PC-9 (cell line): ENCODE measurements around the gene DBH.

ENCODE experiments used
- EZH2 ChIP-seq: fragments of 200-600 bp; sonication (generic); IDR thresholded peaks from 2 replicates; pipeline ENCODE4 v1.8.0; 2017; ENCODE audit warnings: antibody characterized with exemption, low read depth
- TF ChIP-seq, protein P1 (sequence below): fragments of 200-600 bp; sonication (generic); conservative IDR thresholded peaks from 2 replicates; pipeline ENCODE4 v1.6.1; 2017; ENCODE audit warnings: mixed run types, antibody characterized with exemption, mild to moderate bottlenecking, moderate library complexity

DNA sequence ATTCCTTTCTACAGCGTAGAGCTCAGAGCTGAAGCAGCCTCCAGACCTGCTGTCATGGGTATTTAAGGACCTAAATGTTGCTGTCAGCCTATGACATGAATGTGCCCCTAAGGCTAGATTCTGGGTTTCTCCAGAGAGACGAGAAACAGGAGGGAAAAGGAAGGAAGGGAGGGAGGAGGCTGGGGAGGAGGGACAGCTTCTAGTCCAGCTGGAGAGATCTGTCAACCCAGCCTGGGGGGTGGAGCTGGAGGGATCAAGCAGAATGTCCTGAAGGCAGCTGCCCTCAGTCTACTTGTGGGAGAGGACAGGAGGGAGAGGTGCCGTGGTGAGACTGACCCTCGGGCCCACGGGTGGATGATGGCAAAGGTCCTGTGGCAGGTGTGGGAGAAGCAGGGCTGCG is 1.1 kb upstream of the DBH start:
- TF ChIP-seq, protein P1, sequence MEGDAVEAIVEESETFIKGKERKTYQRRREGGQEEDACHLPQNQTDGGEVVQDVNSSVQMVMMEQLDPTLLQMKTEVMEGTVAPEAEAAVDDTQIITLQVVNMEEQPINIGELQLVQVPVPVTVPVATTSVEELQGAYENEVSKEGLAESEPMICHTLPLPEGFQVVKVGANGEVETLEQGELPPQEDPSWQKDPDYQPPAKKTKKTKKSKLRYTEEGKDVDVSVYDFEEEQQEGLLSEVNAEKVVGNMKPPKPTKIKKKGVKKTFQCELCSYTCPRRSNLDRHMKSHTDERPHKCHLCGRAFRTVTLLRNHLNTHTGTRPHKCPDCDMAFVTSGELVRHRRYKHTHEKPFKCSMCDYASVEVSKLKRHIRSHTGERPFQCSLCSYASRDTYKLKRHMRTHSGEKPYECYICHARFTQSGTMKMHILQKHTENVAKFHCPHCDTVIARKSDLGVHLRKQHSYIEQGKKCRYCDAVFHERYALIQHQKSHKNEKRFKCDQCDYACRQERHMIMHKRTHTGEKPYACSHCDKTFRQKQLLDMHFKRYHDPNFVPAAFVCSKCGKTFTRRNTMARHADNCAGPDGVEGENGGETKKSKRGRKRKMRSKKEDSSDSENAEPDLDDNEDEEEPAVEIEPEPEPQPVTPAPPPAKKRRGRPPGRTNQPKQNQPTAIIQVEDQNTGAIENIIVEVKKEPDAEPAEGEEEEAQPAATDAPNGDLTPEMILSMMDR = no peak
- TF ChIP-seq EZH2 = no peak
